NCI-H748 (cell line): ENCODE data around the gene TMEM255A.

Experiments used
- DNase-seq: peaks from one replicate; lab custom pipeline; 2025; ENCODE audit not compliant: unreplicated experiment; lab: John Stamatoyannopoulos, UW

The TMEM255A gene

GRCh38 chrX:120213438-120214265 lies 97.6 kb downstream of the TMEM255A start:
- DNase-seq = peak; percentile 68
